Measurements from ENCODE around the gene APP. TPM values are rescaled to one million over a fixed set of nuclear protein-coding genes. Genes with fewer than 3 reads are reported as not detected.

The APP gene
- total RNA-seq, 2 experiments from 2014 or later = 14.5 to 14.9 TPM

DNA sequence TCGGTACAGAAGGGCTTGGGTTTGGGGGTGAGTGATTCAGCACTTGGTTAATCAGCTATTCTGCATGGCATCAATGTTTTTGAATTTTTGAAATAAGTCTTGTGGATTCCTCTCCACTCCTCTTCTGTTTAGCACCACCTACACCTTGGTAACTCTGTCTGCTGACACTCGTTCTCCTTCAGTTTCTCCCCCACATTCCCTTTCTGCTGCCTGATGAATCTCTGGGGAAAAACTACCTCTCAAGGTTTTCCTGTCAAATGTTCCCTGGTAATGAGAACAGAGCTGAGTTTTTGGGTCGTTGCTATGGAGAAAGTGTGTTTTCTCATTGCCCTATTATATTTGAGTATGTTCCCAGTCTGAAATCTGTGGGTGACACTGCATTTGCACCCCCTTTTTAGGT lies 327.6 kb downstream of the APP start:
- Mint-ChIP-seq H3K27me3 (ENCODE audit: low read depth) (peaks cover 4% of the 10 kb centered on the region), H3K4me3 (no peak overlapping the region), H3K36me3 (ENCODE audit: low read depth) (no peaks in the 10 kb centered on the region), H3K27ac (no peak overlapping the region), H3K9me3 (ENCODE audit: insufficient read depth) (no peaks in the 10 kb centered on the region), H3K4me1 (ENCODE audit: low read depth) (no peaks in the 10 kb centered on the region)
- DNase-seq (no peak), ATAC-seq (no peak)
- CTCF ChIA-PET = no interaction called here
- POLR2A ChIA-PET = no interaction called here

- Mint-ChIP-seq H3K27ac (no peak overlapping the region), H3K4me3 (no peak overlapping the region), H3K36me3 (ENCODE audit: low read depth) (no peaks in the 10 kb centered on the region), H3K27me3 (ENCODE audit: low read depth) (peaks cover 2% of the 10 kb centered on the region), H3K9me3 (ENCODE audit: insufficient read depth) (no peaks in the 10 kb centered on the region), H3K4me1 (ENCODE audit: low read depth) (no peaks in the 10 kb centered on the region)
- DNase-seq (no peak), ATAC-seq (no peak)
- ChIA-PET POLR2A (no interaction called here), CTCF (no interaction called here)
Observed at GRCh38 chr21:25838809-25839208, 331.8 kb downstream of the APP start.

GRCh38 chr21:25837533-25838265 lies 332.9 kb downstream of the APP start:
- H3K27ac Mint-ChIP-seq = no peak overlapping the region
- no peak overlapping the region for H3K4me3 Mint-ChIP-seq
- no peaks in the 10 kb centered on the region for H3K9me3 Mint-ChIP-seq (ENCODE audit: insufficient read depth)
- peaks cover 2% of the 10 kb centered on the region for H3K27me3 Mint-ChIP-seq (ENCODE audit: low read depth)
- ATAC-seq = no peak
- ChIA-PET POLR2A (no interaction called here), CTCF (no interaction called here)
- H3K4me1 Mint-ChIP-seq (ENCODE audit: low read depth) = no peaks in the 10 kb centered on the region
- no peak for DNase-seq
- H3K36me3 Mint-ChIP-seq (ENCODE audit: low read depth) = no peaks in the 10 kb centered on the region

DNA sequence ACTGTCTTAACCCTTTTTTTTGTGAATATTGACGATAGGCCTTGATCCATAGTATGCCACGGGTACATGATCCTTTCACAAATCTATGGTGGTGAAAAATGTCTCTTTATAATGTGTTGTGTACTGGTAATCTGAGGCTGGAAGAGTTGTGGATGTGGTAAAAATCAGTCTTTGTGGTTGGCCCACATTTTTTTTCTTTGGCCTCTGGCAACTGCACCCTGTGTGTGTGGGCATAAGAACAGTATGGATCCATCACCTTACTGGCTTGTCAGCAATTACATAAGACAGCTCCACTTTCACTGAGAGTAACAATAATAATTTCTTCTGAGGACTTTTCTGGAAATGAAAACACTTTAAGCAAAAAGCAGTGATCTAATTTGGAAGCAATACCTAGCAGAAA lies 334.2 kb downstream of the APP start:
- CTCF ChIA-PET = interaction anchor here (1.6 kb wide), 1 partner anchor 26 kb away, joined by 3 read pairs; no protein-coding TSS in a partner anchor
- no peaks in the 10 kb centered on the region for H3K9me3 Mint-ChIP-seq (ENCODE audit: insufficient read depth)
- POLR2A ChIA-PET = no interaction called here
- no peaks in the 10 kb centered on the region for H3K36me3 Mint-ChIP-seq (ENCODE audit: low read depth)
- ATAC-seq (no peak), DNase-seq (no peak)
- H3K4me1 Mint-ChIP-seq (ENCODE audit: low read depth) = peaks cover 4% of the 10 kb centered on the region
- H3K4me3 Mint-ChIP-seq = no peak overlapping the region
- no peaks in the 10 kb centered on the region for H3K27me3 Mint-ChIP-seq (ENCODE audit: low read depth)
- no peak overlapping the region for H3K27ac Mint-ChIP-seq

GRCh38 chr21:25834381-25834780 lies 336.2 kb downstream of the APP start:
- ChIA-PET CTCF (no interaction called here), POLR2A (no interaction called here)
- ATAC-seq (no peak), DNase-seq (no peak)
- Mint-ChIP-seq H3K36me3 (ENCODE audit: low read depth) (no peaks in the 10 kb centered on the region), H3K4me1 (ENCODE audit: low read depth) (peaks cover 7% of the 10 kb centered on the region), H3K4me3 (no peak overlapping the region), H3K9me3 (ENCODE audit: insufficient read depth) (no peaks in the 10 kb centered on the region), H3K27ac (no peak overlapping the region), H3K27me3 (ENCODE audit: low read depth) (no peaks in the 10 kb centered on the region)

DNA sequence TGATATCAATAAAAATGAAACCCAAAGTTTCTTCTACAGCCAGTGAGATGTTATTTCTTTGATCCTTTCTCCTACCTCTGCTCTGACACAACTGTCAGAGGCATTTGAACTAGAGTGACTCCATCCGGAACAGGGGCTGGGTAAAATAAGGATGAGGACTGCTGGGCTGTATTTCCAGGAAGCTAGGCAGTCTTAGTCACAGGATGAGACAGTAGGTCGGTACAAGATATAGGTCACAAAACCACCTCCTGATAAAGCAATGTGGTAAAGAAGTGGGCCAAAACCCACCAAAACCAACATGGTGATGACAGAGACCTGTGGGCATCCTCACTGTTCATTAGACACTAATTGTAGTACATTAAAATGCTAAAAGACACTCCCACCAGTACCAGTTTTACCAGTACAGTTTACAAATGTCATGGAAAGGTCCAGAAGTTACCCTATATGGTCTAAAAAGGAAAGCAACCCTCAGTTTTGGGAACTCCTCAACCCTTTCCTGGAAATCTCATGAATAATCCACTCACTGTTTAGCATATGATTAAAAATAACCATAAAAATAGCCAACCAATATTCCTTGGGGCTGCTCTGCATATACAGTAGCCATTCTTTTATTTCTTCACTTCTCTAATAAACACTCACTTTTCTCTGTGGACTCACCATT lies 339.1 kb downstream of the APP start:
- H3K36me3 Mint-ChIP-seq (ENCODE audit: low read depth) = no peaks in the 10 kb centered on the region
- H3K27ac Mint-ChIP-seq = no peak overlapping the region
- no peaks in the 10 kb centered on the region for H3K9me3 Mint-ChIP-seq (ENCODE audit: insufficient read depth)
- DNase-seq (no peak), ATAC-seq (peak; percentile 36)
- H3K27me3 Mint-ChIP-seq (ENCODE audit: low read depth) = no peaks in the 10 kb centered on the region
- ChIA-PET CTCF (no interaction called here), POLR2A (no interaction called here)
- H3K4me3 Mint-ChIP-seq = no peak overlapping the region
- peaks cover 7% of the 10 kb centered on the region for H3K4me1 Mint-ChIP-seq (ENCODE audit: low read depth)

Data from activated CD8-positive, alpha-beta T cell treated with anti-CD3 and anti-CD28 coated beads, Interleukin-2, amount 10 ng/mL, durations not matched to agents 7 days and 5 days (primary cell).